Measurements from ENCODE around the gene ZNF280C.

The ZNF280C gene

GRCh38 chrX:130176354-130176776, 92.3 kb downstream of the ZNF280C start:
- no peak for DNase-seq (ENCODE audit: low read depth)
- H3K4me3 ChIP-seq (ENCODE audit: control insufficient read depth, low read depth, low read length): no peak overlapping the region
- TF ChIP-seq CTCF (IDR thresholded peaks at IDR 0.05; ENCODE audit: control insufficient read depth, insufficient read depth, low read depth, low read length, missing control alignments): no peak

GRCh38 chrX:130174937-130175336, 93.8 kb downstream of the ZNF280C start:
- TF ChIP-seq CTCF (IDR thresholded peaks at IDR 0.05; ENCODE audit: control insufficient read depth, insufficient read depth, low read depth, low read length, missing control alignments): no peak
- DNase-seq (ENCODE audit: low read depth): no peak
- H3K4me3 ChIP-seq (ENCODE audit: control insufficient read depth, low read depth, low read length): no peak overlapping the region

- TF ChIP-seq CTCF (IDR thresholded peaks at IDR 0.05; ENCODE audit: control insufficient read depth, insufficient read depth, low read depth, low read length, missing control alignments): no peak
- peak; percentile 56 for DNase-seq (ENCODE audit: low read depth)
- H3K4me3 ChIP-seq (ENCODE audit: control insufficient read depth, low read depth, low read length): no peak overlapping the region
Observed at GRCh38 chrX:130174045-130174704, 94.5 kb downstream of the ZNF280C start.

- DNase-seq (ENCODE audit: low read depth): peak; percentile 73
- no peak overlapping the region for H3K4me3 ChIP-seq (ENCODE audit: control insufficient read depth, low read depth, low read length)
- TF ChIP-seq CTCF (IDR thresholded peaks at IDR 0.05; ENCODE audit: control insufficient read depth, insufficient read depth, low read depth, low read length, missing control alignments): no peak
Observed at GRCh38 chrX:130173190-130173895, 95.4 kb downstream of the ZNF280C start.

GRCh38 chrX:130172127-130172845, 96.4 kb downstream of the ZNF280C start:
- no peak for TF ChIP-seq CTCF (IDR thresholded peaks at IDR 0.05; ENCODE audit: control insufficient read depth, insufficient read depth, low read depth, low read length, missing control alignments)
- H3K4me3 ChIP-seq (ENCODE audit: control insufficient read depth, low read depth, low read length): peak overlapping the region; percentile 50
- no peak for DNase-seq (ENCODE audit: low read depth)

GRCh38 chrX:130171446-130172126, 97.1 kb downstream of the ZNF280C start, which contains the start of gene RAB33A:
RAB33A (plus strand) TSS chrX:130171962; CDS start chrX:130172063, 101 bp downstream.
- peak within 1 kb of the TSS; percentile 50 for H3K4me3 ChIP-seq (ENCODE audit: control insufficient read depth, low read depth, low read length)
- no peak for DNase-seq (ENCODE audit: low read depth)
- TF ChIP-seq CTCF (IDR thresholded peaks at IDR 0.05; ENCODE audit: control insufficient read depth, insufficient read depth, low read depth, low read length, missing control alignments): no peak

All from AG09309 (cell line).